ENCODE measurements around the gene IQCH.
A peak's percentile ranks its signal among the peaks of the same experiment; 100 is the strongest.

Gene IQCH

DNA sequence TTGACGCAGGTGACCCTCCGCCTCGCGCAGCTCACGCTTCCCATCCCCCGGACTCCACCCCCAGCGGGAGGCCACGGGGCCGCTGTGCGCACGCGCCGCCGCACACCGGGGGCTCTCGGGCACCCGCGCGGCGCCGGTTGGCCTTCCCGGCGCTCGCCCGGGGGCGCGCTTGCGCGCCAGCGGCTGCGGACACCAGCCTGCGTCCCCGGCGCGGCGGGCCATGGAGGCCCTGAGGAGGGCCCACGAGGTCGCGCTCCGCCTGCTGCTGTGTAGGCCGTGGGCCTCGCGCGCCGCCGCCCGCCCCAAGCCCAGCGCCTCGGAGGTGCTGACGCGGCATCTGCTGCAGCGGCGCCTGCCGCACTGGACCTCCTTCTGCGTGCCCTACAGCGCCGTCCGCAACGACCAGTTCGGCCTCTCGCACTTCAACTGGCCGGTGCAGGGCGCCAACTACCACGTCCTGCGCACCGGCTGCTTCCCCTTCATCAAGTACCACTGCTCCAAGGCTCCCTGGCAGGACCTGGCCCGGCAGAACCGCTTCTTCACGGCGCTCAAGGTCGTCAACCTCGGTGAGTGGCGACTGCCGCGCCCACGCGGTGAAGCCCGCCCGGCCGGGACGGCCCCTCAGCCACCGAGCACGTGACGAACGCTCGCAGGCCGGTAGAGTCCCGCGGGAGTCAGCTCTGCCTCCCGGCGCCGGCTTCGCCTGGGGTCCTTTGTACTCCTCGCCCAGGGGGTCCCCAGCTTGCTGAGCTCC is 266.6 kb downstream of the IQCH start, which contains the start of gene C15orf61:
Gene C15orf61, plus strand, starts transcription at position 103 of the 754 bp plus-strand sequence. Its CDS starts 118 bp downstream, at position 221.
- in situ Hi-C loops (cut with HindIII; ENCODE audit: low sequenced_read_pairs): loop anchor here (5.0 kb wide), 1 partner anchor 91 kb away; no protein-coding TSS in a partner anchor
- TF ChIP-seq, protein P1, sequence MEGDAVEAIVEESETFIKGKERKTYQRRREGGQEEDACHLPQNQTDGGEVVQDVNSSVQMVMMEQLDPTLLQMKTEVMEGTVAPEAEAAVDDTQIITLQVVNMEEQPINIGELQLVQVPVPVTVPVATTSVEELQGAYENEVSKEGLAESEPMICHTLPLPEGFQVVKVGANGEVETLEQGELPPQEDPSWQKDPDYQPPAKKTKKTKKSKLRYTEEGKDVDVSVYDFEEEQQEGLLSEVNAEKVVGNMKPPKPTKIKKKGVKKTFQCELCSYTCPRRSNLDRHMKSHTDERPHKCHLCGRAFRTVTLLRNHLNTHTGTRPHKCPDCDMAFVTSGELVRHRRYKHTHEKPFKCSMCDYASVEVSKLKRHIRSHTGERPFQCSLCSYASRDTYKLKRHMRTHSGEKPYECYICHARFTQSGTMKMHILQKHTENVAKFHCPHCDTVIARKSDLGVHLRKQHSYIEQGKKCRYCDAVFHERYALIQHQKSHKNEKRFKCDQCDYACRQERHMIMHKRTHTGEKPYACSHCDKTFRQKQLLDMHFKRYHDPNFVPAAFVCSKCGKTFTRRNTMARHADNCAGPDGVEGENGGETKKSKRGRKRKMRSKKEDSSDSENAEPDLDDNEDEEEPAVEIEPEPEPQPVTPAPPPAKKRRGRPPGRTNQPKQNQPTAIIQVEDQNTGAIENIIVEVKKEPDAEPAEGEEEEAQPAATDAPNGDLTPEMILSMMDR (IDR thresholded peaks at IDR 0.05; ENCODE audit: low read depth, low read length, missing control alignments): no peak
- DNase-seq (ENCODE audit: low read depth): no peak
- peak within 1 kb of the TSS; percentile 77 for H3K4me3 ChIP-seq (ENCODE audit: low read depth, low read length)

DNA sequence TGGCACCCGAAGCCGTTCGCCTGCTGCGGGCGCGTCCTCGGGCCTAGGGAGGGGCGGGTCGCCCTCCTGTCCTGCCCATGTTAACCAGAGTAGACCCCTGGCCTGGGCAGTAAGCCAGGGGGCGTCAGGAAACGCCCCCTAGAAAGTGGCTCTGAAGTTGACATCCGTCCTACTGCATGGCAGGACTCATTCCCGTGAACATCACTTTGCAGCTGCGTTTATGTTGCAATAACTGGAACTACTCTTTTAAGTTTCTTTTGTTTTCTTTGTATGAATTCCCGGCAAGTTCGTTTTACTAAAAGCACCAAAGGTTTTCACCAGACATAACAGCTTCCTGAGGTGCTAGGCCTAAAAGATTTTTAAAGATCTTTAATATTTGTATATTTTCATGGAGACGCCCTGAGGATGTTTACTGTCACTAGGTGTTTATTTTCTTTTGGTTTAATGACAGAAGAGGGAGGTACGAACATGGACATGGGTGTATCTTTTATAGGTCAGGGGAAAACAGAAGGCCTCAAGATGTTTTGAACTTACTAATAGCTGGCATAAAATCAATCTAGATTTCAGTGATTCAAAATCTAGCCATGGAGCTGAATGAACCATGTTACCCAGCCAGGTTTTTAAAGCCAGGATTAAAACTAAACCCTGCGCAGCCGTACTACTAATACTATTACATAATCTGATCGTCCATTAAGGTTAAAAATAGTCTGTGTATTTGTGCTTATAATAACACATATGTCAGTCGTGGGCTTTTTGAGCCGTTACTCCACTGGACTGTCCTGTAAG is 267.4 kb downstream of the IQCH start:
- in situ Hi-C loops (cut with HindIII; ENCODE audit: low sequenced_read_pairs): loop anchor here (5.0 kb wide), 1 partner anchor 90 kb away; no protein-coding TSS in a partner anchor
- DNase-seq (ENCODE audit: low read depth): no peak

DNA sequence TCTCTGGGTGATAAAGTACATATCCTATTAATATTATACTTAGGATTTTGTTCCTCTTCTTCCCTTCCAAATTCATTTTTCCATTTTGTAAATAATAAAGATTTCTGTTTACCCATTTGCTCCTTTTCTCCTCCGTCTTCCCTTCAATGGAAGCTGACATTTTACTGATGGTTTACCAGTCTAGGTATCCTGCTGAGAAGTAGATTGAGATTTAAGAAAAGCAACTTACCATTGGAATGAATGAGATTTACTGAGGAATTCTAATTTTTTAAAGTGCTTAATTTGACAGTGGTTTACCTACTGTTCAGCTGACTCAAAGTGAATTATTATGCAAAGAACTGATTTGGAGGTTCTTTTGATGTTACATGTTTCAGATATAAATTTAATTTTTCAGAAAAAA is 268.7 kb downstream of the IQCH start:
- in situ Hi-C loops (cut with HindIII; ENCODE audit: low sequenced_read_pairs): loop anchor here (5.0 kb wide), 1 partner anchor 89 kb away; no protein-coding TSS in a partner anchor
- TF ChIP-seq, protein P1 (IDR thresholded peaks at IDR 0.05; ENCODE audit: low read depth, low read length, missing control alignments): no peak
- no peak for DNase-seq (ENCODE audit: low read depth)
- H3K4me3 ChIP-seq (ENCODE audit: low read depth, low read length): no peak overlapping the region

More for the DNA sequence above, 267.4 kb downstream of the IQCH start:
- TF ChIP-seq, protein P1 (IDR thresholded peaks at IDR 0.05; ENCODE audit: low read depth, low read length, missing control alignments): no peak
- H3K4me3 ChIP-seq (ENCODE audit: low read depth, low read length): peak overlapping the region; percentile 77

DNA sequence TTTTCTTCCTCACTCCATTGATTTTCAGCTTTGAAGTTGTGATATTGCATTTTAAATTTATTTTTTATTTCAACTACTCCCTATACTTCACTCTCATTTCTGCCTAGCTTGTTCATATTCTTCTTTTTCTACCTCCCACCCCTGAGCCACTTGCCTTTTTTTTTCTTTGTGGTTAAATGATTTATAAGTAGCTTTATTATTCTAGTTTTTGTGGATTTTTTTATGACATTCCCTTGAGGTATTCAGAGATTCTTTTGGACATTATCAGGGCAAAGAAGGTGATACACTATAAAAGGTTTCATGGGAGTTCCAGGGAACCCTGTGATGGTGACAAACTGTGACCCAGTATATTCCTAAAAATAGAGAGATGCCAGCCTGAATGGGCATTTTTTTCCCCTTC is 269.6 kb downstream of the IQCH start:
- TF ChIP-seq, protein P1 (IDR thresholded peaks at IDR 0.05; ENCODE audit: low read depth, low read length, missing control alignments): no peak
- no peak for DNase-seq (ENCODE audit: low read depth)
- in situ Hi-C loops (cut with HindIII; ENCODE audit: low sequenced_read_pairs): loop anchor here (5.0 kb wide), 1 partner anchor 88 kb away; no protein-coding TSS in a partner anchor
- H3K4me3 ChIP-seq (ENCODE audit: low read depth, low read length): no peak overlapping the region

DNA sequence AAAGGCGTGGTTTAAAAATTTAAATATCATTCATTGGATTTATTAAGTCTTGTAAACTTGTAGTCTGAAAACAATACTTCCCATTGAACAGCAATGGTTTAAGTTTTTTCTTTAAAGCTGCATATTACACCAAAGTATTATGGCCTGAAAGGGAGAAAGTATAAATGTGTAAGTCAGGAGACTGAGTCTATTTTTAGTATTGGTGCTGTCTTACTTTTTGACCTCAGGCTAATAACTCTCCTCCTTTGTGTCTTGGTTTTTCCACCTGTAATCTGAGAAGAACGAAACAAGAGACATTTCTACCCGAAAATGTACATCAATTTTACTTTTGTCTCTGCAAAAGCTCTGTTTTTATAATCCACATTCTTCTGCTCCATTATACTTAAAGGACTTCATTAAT is 273.9 kb downstream of the IQCH start:
- in situ Hi-C loops (cut with HindIII; ENCODE audit: low sequenced_read_pairs): loop anchor here (5.0 kb wide), 1 partner anchor 34 kb away; no protein-coding TSS in a partner anchor
- no peak for DNase-seq (ENCODE audit: low read depth)
- H3K4me3 ChIP-seq (ENCODE audit: low read depth, low read length): no peak overlapping the region
- TF ChIP-seq, protein P1 (IDR thresholded peaks at IDR 0.05; ENCODE audit: low read depth, low read length, missing control alignments): no peak

DNA sequence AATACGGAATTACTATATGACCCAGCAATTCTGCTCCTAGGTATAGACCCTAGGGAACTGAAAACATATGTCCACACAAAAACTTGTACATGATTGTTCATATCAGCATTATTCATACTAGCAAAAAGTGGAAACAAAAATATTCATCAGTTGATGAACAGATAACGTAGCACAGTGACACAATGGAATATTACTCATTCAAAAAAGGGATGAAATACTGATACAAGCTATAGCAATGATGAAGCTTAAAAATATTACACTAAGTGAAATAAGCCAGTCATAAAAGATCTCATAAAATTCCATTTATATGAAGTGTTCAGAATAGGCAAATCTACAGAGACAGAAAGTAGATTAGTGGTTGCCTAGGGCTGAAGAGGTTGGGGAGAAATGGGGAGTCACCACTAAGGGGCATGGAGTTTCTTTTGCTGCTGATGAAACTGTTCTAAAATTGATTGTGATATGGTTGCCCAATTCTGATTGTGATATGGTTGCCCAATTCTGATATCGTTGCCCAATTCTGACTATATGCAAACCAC is 276.9 kb downstream of the IQCH start:
- H3K4me3 ChIP-seq (ENCODE audit: low read depth, low read length): no peak overlapping the region
- in situ Hi-C loops (cut with HindIII; ENCODE audit: low sequenced_read_pairs): no loop called here
- TF ChIP-seq, protein P1 (IDR thresholded peaks at IDR 0.05; ENCODE audit: low read depth, low read length, missing control alignments): no peak
- DNase-seq (ENCODE audit: low read depth): no peak
